Esophagus muscularis mucosa (tissue), 3 donors: Measurements from ENCODE around the gene ADK.

Experiments
- POLR2A ChIP-seq: fragments of 450-650 bp; IDR thresholded peaks from one replicate; pipeline ENCODE4 v1.6.1; 2017; ENCODE audit warnings: antibody characterized with exemption, moderate library complexity, mild to moderate bottlenecking, low read depth
- POLR2AphosphoS5 ChIP-seq, 2 donors: sonication (generic); formaldehyde crosslinking; IDR thresholded peaks; one replicate each; pipeline ENCODE4 v1.6.1; 2017; ENCODE audit warnings: antibody characterized with exemption in 2 of 2
- TF ChIP-seq, protein P1 (sequence below), 3 experiments: fragments of 200-600 bp in 2 of 3; fragments of 450-650 bp in 1 of 3; sonication (generic) in 2 of 3; IDR thresholded peaks; one replicate each; pipeline ENCODE4 v1.5.1; 2017 to 2019; ENCODE audit warnings: antibody characterized with exemption in 3 of 3, mild to moderate bottlenecking in 2 of 3, moderate library complexity in 1 of 3

DNA sequence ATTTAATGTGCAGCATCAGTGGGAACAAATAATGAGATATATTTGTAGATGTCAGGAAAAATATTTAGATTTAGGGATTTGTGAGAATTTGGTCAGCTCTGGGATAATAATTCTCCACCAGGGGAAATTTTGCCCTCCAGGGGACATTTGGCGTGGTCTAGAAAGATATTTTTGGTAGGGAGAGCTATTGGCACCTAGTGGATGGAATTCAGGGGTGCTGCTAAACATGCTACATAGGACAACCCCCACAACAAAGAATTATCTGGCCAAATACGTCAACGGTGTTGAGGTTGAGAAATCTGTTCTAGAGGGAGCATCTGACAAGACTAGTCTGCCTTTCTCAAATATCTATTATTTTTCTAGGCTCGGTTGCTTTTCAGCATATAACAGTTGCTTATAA lies 2.1 kb downstream of the ADK start:
- TF ChIP-seq POLR2AphosphoS5 (IDR thresholded peaks at IDR 0.05) (no peak), POLR2A (no peak)
- TF ChIP-seq, protein P1, sequence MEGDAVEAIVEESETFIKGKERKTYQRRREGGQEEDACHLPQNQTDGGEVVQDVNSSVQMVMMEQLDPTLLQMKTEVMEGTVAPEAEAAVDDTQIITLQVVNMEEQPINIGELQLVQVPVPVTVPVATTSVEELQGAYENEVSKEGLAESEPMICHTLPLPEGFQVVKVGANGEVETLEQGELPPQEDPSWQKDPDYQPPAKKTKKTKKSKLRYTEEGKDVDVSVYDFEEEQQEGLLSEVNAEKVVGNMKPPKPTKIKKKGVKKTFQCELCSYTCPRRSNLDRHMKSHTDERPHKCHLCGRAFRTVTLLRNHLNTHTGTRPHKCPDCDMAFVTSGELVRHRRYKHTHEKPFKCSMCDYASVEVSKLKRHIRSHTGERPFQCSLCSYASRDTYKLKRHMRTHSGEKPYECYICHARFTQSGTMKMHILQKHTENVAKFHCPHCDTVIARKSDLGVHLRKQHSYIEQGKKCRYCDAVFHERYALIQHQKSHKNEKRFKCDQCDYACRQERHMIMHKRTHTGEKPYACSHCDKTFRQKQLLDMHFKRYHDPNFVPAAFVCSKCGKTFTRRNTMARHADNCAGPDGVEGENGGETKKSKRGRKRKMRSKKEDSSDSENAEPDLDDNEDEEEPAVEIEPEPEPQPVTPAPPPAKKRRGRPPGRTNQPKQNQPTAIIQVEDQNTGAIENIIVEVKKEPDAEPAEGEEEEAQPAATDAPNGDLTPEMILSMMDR (IDR thresholded peaks at IDR 0.05) = peak; percentile 42 to 52 (median 44)
